Spleen (tissue), 7 donors: ENCODE measurements around the gene PDE3A.
"Not testable (repeated sequence)": the region's sequence is repeated elsewhere in the genome, so short reads cannot be mapped to it uniquely, and the experiment has no call there.

Source experiments
- POLR2A ChIP-seq, 3 donors: fragments of 450-650 bp; IDR thresholded peaks; one replicate each; pipeline ENCODE4 v1.5.1; 2017; ENCODE audit warnings: antibody characterized with exemption in 3 of 3, mild to moderate bottlenecking in 1 of 3
- POLR2AphosphoS5 ChIP-seq, 3 donors: sonication (generic); formaldehyde crosslinking; IDR thresholded peaks; one replicate each; pipeline ENCODE4 v1.5.1; 2017; ENCODE audit warnings: antibody characterized with exemption in 3 of 3
- TF ChIP-seq, protein P1 (sequence below), 11 experiments: fragments of 200-600 bp in 7 of 11; fragments of 450-650 bp in 4 of 11; sonication (generic) in 4 of 11; IDR thresholded peaks in 8 of 11; conservative IDR thresholded peaks in 3 of 11; 1 replicate in 7 of 11; 2 replicates in 4 of 11; pipeline versions ENCODE4 v1.4.0 to v1.8.0; 2016 to 2021; ENCODE audit warnings: antibody characterized with exemption in 11 of 11, inconsistent platforms in 4 of 11, mild to moderate bottlenecking in 1 of 11
- donor health status: DM: no; HTN: no; CAD: no; lungs with moderate emphysema.
- donor health status: DM: no; HTN: no; CAD: no.
- donor health status: DM: no; HTN: no; CAD: no.

DNA sequence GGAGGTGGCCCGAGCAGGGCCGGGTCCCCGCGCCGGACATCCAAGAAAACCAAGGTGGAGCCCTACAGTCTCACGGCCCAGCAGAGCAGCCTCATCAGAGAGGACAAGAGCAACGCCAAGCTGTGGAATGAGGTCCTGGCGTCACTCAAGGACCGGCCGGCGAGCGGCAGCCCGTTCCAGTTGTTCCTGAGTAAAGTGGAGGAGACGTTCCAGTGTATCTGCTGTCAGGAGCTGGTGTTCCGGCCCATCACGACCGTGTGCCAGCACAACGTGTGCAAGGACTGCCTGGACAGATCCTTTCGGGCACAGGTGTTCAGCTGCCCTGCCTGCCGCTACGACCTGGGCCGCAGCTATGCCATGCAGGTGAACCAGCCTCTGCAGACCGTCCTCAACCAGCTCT, 184.2 kb downstream of the PDE3A start:
- TF ChIP-seq POLR2A, POLR2AphosphoS5 (IDR thresholded peaks at IDR 0.05): not testable (repeated sequence)
- TF ChIP-seq, protein P1, sequence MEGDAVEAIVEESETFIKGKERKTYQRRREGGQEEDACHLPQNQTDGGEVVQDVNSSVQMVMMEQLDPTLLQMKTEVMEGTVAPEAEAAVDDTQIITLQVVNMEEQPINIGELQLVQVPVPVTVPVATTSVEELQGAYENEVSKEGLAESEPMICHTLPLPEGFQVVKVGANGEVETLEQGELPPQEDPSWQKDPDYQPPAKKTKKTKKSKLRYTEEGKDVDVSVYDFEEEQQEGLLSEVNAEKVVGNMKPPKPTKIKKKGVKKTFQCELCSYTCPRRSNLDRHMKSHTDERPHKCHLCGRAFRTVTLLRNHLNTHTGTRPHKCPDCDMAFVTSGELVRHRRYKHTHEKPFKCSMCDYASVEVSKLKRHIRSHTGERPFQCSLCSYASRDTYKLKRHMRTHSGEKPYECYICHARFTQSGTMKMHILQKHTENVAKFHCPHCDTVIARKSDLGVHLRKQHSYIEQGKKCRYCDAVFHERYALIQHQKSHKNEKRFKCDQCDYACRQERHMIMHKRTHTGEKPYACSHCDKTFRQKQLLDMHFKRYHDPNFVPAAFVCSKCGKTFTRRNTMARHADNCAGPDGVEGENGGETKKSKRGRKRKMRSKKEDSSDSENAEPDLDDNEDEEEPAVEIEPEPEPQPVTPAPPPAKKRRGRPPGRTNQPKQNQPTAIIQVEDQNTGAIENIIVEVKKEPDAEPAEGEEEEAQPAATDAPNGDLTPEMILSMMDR (IDR thresholded peaks at IDR 0.05 in 8 of 11, conservative IDR thresholded peaks at IDR 0.05 in 3 of 11), result not testable (repeated sequence)
